MV-4-11 (cell line): ENCODE results near the gene WNT3A.

Source experiments
- DNase-seq: peaks from one replicate; lab custom pipeline; 2025; lab: John Stamatoyannopoulos, UW

Gene WNT3A

DNA sequence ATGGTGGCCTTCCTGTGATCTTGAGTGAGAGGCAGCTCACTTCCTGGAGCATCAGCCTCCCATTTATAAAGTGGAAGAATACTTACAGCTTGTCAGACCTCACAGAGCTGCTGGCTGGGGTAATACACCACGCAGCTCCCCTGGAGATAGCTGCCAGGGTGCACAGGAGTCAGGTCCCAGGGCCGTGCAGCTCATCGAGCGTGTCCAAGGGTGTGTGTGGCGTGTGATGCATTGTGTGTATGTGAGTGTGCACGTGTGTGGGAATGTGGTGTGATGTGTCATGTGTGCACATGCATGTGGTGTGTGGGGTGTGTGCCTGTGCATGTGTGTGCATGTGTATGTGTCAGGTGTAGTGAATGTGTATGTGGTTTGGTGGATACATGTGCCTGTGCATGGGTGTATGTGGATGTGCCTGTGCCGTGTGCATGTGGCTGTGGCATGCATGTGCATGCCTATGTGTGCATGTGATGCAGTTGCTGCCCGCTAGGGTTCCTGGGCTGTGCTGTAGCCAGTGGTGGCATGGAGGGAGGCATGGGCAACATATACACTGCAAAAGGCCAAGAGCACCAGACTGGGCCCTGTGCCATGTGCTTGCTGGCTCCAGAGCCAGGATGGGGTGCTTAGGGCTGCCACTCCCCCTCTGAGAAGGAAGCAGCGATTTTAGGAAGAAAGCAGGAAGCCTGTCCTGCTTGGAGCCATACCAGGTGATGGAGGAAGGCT is 24.6 kb downstream of the WNT3A start:
- DNase-seq: no peak

- no peak for DNase-seq
These were observed 25.2 kb downstream of the WNT3A start for GRCh38 chr1:228032041-228032440.

DNA sequence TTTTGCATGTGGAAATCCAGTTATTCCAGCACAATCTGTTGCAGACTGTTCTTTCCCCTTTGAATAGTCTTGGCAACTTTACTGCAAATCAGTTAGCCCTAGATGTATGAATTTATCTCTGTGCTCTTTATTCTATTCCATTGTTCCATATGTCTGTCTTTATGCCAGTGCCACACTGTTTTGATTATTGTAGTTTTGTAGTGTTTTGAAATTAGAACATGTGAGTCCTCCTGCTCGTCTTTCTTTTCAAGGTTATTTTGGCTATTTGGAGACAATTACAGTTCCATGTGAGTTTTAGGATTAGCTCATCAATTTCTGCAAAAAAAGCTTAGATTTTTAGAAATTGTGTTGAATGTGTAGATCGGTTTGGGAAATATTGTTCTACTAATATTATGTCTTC is 26.6 kb downstream of the WNT3A start:
- no peak for DNase-seq

- no peak for DNase-seq
These were observed 28.4 kb downstream of the WNT3A start for GRCh38 chr1:228034954-228035837.

- DNase-seq: peak; percentile 56
These were observed 29.0 kb downstream of the WNT3A start for GRCh38 chr1:228035844-228036243.

DNA sequence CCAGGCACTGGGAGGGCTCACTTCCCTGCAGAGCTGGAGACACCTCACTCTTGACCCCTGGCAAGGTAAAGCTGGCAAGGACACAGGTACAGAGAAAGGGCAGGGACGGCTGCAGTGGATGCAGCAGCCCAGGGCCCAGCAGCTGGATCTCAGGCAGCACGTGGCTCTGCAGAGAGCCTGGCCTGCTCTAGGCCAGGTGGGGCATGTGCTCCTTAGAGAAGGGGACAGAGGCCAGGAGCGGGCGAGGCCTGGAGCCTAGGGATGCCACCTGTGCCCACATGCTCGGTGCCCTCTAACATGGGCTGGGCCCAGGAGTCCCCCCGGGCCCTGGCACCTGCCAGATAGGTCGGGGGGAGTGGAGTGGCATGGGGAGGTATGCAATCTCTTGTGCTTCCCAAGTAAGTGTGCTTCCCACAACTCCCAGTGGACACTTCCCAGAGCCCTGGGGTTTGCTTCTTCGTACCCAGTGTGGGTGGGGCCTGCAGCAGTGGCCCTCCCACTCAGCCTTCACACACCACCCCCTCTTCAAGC is 30.0 kb downstream of the WNT3A start:
- no peak for DNase-seq

DNA sequence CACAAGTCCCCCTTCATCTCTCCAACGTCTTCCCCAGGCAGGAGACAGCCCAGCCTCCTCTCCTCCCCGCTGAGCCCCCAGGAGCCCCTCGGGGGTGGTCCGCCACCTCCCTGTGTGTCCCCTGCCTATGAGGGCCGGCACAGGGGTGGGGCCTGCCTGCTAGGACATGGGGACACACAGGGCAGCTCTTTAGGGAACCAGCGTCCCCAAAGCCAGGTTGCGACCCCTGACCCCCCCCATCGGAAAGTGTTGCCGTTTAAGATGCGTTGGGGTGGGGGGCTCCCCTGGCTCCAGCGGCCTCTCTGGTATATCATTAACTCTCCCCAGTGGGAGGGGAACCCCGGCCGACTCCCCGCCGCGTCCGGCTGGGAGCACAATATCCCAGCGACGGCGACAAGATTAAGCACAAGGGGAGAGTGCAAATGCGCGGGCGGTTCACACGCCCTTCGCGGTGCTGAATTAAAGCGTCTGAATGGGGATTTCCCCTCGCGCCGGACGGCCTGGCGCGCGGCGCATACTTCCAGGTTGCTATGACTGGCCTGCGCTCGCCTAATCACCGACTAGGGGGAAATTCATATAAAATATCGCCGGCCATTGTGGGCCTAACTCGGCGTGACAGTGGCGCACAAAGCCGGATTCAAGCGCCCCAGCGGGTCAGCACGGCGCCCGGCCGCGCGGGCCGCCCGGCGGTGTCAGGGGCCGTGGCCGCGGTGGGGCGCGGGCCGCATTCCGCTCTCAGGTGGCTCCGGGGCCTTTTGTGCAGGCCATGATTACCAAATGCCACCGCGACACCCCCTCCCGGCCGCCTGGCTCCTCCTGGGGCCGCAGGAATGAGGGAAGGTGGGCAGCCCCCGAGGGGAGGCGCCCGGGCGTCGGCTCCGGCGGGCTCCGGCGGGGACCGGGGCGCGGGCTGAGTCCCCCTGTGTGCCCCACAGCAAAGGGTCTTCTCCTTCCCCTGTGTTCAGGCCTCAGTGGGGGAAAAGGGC is 30.9 kb downstream of the WNT3A start:
- no peak for DNase-seq

DNA sequence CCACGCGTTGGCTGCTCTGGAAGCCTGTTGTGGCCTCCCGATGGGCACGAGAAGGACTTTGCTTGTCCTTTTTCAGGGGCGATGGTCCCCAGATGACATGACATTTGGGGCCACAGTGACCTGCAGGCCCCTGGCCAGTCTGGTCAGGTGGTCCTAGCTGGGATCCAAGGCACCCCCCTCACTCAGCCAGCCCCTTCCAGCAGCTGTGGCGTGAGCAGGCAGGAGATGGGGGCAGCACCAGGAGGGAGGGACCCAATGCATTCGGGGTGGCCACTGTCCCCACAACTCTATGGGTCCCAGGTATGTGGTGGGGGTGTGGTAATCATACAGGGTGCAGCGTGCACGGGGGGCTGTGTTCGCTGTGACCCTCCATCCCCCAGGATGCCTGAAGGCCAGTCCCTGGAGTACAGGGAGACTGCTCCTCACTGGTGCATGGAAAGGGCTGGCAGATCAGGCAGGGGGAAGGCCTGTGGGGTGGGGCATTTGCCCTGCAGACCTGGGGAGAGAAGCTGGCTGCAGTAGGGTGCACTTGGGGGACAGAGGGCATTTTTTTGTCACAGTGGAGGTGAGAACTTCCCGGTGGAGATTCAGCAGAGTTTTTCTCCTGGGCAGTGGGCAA is 31.7 kb downstream of the WNT3A start:
- DNase-seq: no peak

DNA sequence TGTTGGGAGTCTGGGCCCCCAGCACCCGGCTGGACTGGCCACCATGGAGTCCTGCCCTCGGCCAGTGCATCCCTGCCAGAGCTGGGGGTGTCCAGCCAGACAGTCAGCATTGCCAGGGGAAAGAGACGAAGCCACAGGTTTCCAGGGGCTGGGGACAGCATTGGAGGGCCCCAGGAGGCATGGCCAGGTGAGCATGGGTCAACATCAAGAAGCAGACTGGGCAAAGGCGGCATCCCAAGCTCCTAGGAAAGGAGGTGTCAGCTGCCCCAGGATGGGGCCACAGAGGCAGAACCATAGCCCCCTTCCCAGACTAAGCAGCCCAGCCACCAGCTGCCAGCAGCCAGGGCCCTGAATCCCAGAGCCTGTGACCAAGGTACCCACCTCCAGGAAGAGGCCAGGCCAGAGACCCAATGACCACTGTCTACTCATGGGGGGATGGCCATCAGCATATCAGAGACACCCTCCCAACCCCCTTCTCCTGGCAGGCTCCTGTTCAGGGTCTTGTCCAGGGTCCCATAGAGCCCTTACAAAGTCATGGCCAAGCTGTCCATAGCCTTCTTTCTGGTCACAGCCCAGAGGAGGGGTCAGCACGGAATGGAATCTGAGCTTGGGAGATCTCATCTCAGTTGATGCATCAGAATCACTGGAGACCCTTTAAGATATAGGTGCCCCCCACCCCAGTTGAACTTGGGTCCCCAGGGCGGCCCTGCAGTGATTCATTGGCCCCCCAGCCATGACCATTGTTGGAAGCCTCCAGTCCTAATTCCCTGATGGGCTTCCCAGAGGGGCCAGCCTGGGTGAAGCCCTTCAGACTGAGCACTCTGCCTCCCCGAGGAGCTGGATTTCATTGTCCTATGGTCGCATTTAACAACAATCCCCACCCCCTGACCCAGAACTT is 32.5 kb downstream of the WNT3A start:
- no peak for DNase-seq

DNA sequence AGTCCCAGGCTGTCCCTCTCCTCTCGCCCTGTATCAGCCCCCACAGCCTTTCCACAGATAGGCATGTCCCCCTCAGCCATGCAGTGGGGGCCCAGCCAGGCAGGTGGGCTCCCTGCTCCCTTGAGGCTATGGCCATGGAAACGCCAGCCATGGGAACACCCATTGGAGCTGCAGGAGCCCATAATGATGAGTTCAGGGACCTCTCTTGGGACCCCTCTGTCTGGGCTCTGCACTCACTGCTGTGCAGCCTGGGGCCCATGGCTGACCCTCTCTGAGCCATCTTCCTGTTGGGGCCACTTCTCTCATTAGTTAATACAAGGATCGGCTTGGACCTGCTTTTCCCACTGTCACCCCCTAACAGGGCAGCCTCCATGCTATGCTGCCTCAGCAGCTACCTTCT is 33.2 kb downstream of the WNT3A start:
- no peak for DNase-seq

DNA sequence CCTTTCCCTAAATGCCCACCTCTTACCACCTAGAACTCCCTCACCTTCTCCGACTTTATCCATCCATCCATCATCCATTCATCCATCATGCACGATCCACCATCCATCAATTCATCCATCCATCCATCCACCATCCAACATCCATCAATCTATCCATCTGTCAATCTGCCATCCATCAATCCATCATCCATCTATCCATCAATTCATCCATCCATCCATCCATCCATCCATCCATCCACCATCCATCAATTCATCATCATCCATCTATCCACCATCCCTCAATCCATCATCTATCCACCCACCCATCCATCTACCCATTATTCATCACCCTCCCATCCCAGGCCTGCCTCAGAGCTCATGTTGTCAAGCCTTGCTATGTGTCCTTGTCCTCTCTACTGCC is 34.5 kb downstream of the WNT3A start:
- no peak for DNase-seq

DNA sequence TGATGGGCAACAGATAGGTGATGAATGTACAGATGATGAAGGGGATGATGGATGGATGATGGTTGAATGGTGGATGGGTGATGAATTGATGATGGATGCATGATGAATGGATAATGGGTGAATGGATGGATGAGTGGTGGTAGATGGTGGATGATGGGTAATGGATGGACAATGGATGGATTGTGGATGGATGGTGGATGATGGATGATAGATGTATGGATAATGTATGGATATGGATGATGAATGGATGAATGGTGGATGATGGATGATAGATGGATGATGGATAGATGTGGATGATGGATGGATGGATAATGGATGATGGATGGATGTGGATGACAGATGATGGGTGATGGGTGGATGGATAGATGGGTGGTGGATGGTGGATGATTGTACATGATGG is 35.7 kb downstream of the WNT3A start:
- DNase-seq: no peak

- no peak for DNase-seq
These were observed 36.6 kb downstream of the WNT3A start for GRCh38 chr1:228043281-228043848.

GRCh38 chr1:228044961-228045360 is 38.2 kb downstream of the WNT3A start:
- no peak for DNase-seq

- no peak for DNase-seq
These were observed 38.6 kb downstream of the WNT3A start for GRCh38 chr1:228045405-228045804.

- no peak for DNase-seq
These were observed 39.1 kb downstream of the WNT3A start for GRCh38 chr1:228045871-228046270.

DNA sequence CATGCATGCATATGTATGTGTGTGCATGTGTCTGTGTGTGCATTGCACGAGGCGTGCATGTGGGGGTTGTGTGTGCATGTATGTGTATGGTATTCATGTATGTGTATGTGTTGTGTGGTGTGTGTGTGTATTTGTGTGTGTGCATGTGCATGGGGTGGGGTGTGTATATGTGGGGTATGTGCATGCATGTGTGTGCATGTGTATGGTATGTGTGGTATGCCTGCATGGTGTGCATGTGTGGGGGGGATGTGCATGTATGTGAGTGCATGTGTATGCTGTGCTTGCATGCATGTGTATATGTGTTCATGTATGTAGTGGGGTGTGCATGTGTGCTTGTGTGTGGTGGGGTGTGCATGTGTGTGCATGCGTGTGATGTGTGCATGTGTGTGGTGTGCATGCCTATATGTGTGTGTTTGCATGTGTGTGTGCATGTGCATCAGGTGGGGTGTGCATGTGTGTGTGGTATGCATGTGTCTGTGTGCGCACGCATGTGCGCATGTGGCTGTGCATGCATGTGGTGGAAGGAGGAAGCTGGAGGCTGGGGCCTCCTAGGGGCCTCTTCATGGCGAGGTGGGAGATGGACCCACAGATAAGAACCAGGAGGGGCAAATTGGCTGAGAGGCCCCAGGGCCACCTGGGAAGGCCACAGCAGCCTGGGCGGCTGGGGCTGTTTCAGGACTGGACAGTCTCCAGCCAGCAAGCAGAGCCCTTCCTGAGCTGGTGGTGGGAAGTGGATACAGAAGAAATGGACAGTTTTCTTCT is 39.8 kb downstream of the WNT3A start:
- no peak for DNase-seq

DNA sequence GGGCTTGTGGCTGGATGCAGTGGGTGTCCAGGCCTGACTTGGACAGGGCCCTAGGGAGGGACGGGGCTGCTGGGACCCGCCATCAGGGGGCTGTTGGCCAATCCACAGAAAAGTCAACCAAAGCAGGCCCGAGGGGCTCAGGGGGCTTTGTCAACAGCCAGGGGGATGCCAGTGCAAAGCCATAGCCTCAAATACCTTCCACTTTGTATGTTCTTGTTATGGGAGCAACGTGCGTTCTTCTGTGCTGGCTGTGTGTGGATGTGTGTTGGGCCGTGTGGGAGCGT is 40.3 kb downstream of the WNT3A start:
- DNase-seq: no peak

- no peak for DNase-seq
These were observed 41.3 kb downstream of the WNT3A start for GRCh38 chr1:228048120-228048519.
